CD8-positive, alpha-beta memory T cell (primary cell): ENCODE data around the gene MAG. TPM values are rescaled to one million over a fixed set of nuclear protein-coding genes. Genes with fewer than 3 reads are reported as not detected.

Source experiments
- CTCF ChIA-PET: fragments of 350-600 bp; sonication (Branson Sonifier 250); formaldehyde crosslinking; loops from one replicate; lab custom pipeline; 2021; ENCODE audit warnings: antibody characterized with exemption; lab: Charles Lee
- POLR2A ChIA-PET: fragments of 350-600 bp; sonication (Branson Sonifier 250); formaldehyde crosslinking; loops from one replicate; lab custom pipeline; 2021; ENCODE audit warnings: antibody characterized with exemption; lab: Charles Lee
- DNase-seq, 5 donors: peaks; one replicate each; pipeline versions ENCODE4 v3.0.0 to v3.0.0-alpha.2; 2020 to 2022; ENCODE audit warnings: mixed read lengths in 1 of 5
- H3K27ac ChIP-seq: one replicate; pipeline ENCODE4 v1.7.0; 2013; ENCODE audit warnings: low read depth, mild to moderate bottlenecking, low read length, moderate library complexity
- H3K27me3 ChIP-seq: 2 replicates; pipeline ENCODE4 v1.7.0; 2013; ENCODE audit warnings: low read length, mild to moderate bottlenecking; ENCODE audit not compliant: insufficient read depth, poor library complexity, severe bottlenecking
- H3K36me3 ChIP-seq: 2 replicates; pipeline ENCODE4 v1.7.0; 2013; ENCODE audit warnings: mild to moderate bottlenecking, low read length, moderate library complexity; ENCODE audit not compliant: insufficient read depth
- H3K4me1 ChIP-seq: 2 replicates; pipeline ENCODE4 v1.7.0; 2013; ENCODE audit warnings: mild to moderate bottlenecking, low read length, moderate library complexity; ENCODE audit not compliant: insufficient read depth
- H3K4me3 ChIP-seq: 2 replicates; pipeline ENCODE4 v1.7.0; 2013; ENCODE audit warnings: mild to moderate bottlenecking, low read length
- H3K9me3 ChIP-seq: 2 replicates; pipeline ENCODE4 v1.7.0; 2013; ENCODE audit warnings: mild to moderate bottlenecking, low read length
- H3K27ac Mint-ChIP-seq, 8 donors: one replicate each; pipeline ENCODE4 v1.8.0; 2020 to 2021; ENCODE audit warnings: mixed read lengths in 8 of 8, mild to moderate bottlenecking in 6 of 8, inconsistent platforms in 3 of 8, moderate library complexity in 3 of 8
- H3K27me3 Mint-ChIP-seq, 2 donors: one replicate each; pipeline ENCODE4 v1.8.0; 2020 to 2021; ENCODE audit warnings: mixed read lengths in 2 of 2, mild to moderate bottlenecking in 1 of 2, moderate library complexity in 1 of 2
- H3K36me3 Mint-ChIP-seq, 3 donors: one replicate each; pipeline ENCODE4 v1.8.0; 2020 to 2021; ENCODE audit warnings: mixed read lengths in 3 of 3, inconsistent platforms in 1 of 3, mild to moderate bottlenecking in 1 of 3
- H3K4me1 Mint-ChIP-seq, 3 donors: one replicate each; pipeline ENCODE4 v1.8.0; 2020 to 2021; ENCODE audit warnings: mixed read lengths in 3 of 3, inconsistent platforms in 1 of 3, mild to moderate bottlenecking in 1 of 3
- H3K4me3 Mint-ChIP-seq, 7 donors: one replicate each; pipeline ENCODE4 v1.8.0; 2020 to 2021; ENCODE audit warnings: mixed read lengths in 7 of 7, mild to moderate bottlenecking in 6 of 7, moderate library complexity in 4 of 7, inconsistent platforms in 2 of 7
- H3K9me3 Mint-ChIP-seq, 5 donors: one replicate each; pipeline ENCODE4 v1.8.0; 2020 to 2022; ENCODE audit warnings: mixed read lengths in 5 of 5, mild to moderate bottlenecking in 3 of 5, moderate library complexity in 2 of 5, inconsistent platforms in 1 of 5
- polyA plus RNA-seq: library from polyadenylated mRNA; unstranded; fragments of 300-500 nt; fragmentation: Illumina TruSeq; gene quantifications from one replicate; pipeline ENCODE4 v1.2.3, GENCODE V29; 2021
- total RNA-seq, 2 experiments: library from RNA; stranded (reverse); gene quantifications; one replicate each; pipeline ENCODE4 v1.2.3, GENCODE V29; 2021

The MAG gene
- total and polyA plus RNA-seq, 3 experiments from 2014 or later = 0.36 TPM; not detected in 2

DNA sequence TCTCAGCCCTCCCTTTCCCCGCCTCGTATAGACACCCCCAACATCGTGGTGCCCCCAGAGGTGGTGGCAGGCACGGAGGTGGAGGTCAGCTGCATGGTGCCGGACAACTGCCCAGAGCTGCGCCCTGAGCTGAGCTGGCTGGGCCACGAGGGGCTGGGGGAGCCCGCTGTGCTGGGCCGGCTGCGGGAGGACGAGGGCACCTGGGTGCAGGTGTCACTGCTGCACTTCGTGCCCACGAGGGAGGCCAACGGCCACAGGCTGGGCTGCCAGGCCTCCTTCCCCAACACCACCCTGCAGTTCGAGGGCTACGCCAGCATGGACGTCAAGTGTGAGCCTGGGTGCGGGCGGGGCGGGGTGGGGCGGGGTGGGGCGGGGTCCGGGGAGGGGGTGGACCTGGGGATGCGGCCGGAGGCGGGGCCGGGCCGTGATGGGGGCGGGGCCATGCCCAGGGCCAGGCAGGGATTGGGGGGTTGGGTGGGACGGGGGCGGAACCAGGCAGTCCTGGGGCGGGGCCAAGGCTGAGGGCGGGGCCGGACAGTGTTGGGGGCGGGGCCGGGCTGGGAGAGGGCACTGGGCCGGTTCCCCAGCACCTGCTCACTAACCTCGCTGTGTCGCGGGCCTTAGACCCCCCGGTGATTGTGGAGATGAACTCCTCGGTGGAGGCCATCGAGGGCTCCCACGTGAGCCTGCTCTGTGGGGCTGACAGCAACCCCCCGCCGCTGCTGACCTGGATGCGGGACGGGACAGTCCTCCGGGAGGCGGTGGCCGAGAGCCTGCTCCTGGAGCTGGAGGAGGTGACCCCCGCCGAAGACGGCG lies 7.8 kb downstream of the MAG start:
- Histone ChIP-seq H3K36me3 (no peaks in the 10 kb centered on the region), H3K27ac (no peak overlapping the region), H3K27me3 (no peaks in the 10 kb centered on the region), H3K4me1 (peaks cover 10% of the 10 kb centered on the region), H3K4me3 (no peak overlapping the region), H3K9me3 (no peaks in the 10 kb centered on the region)
- POLR2A ChIA-PET = no interaction called here
- DNase-seq = no peak
- no peak overlapping the region for H3K27ac Mint-ChIP-seq
- H3K4me3 Mint-ChIP-seq = no peak overlapping the region
- H3K36me3 Mint-ChIP-seq = no peaks in the 10 kb centered on the region
- H3K4me1 Mint-ChIP-seq = peaks cover 0 to 9% (median 6%) of the 10 kb centered on the region in 3 donors
- CTCF ChIA-PET = no interaction called here
- no peaks in the 10 kb centered on the region for H3K9me3 Mint-ChIP-seq
- peaks cover 0 to 1% of the 10 kb centered on the region in 2 donors for H3K27me3 Mint-ChIP-seq

DNA sequence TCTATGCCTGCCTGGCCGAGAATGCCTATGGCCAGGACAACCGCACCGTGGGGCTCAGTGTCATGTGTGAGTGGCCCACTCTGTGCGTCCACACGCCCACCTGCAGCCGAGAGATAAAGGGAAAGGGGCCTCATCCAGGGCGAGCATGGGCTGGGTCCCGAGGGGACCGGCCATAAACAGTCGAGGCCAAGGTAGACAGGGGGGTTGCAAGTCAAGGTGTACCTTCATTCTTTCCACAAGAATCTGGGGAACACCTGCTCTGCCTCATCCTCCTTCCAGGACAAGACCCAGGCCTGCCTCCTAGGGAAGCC lies 8.3 kb downstream of the MAG start:
- DNase-seq = no peak
- Histone ChIP-seq H3K36me3 (no peaks in the 10 kb centered on the region), H3K27ac (no peak overlapping the region), H3K4me1 (peaks cover 10% of the 10 kb centered on the region), H3K27me3 (no peaks in the 10 kb centered on the region), H3K4me3 (no peak overlapping the region), H3K9me3 (no peaks in the 10 kb centered on the region)
- ChIA-PET POLR2A (no interaction called here), CTCF (no interaction called here)
- H3K4me3 Mint-ChIP-seq = no peak overlapping the region
- H3K27me3 Mint-ChIP-seq = peaks cover 0 to 1% of the 10 kb centered on the region in 2 donors
- H3K36me3 Mint-ChIP-seq = no peaks in the 10 kb centered on the region
- H3K9me3 Mint-ChIP-seq = no peaks in the 10 kb centered on the region
- H3K4me1 Mint-ChIP-seq = peaks cover 0 to 9% (median 6%) of the 10 kb centered on the region in 3 donors
- no peak overlapping the region for H3K27ac Mint-ChIP-seq

DNA sequence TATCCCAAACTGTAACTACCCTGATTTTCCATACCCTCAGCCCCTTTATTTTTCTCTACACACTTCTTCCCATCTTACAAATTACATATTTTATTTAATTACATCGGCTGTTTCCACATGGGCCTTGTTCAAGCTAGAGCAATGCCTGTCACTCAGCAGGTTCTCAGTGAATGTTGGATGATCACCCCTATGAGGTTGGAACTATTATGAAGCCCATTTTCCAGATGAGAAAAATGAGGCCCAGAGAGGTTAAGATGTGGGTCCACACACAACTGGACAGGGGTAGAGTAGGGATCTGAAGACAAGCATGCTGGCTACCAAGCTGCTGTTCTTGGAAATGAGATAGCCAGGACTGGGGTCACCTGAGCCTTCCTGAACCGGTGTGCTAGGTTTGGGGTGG lies 10.0 kb downstream of the MAG start:
- ChIA-PET POLR2A (no interaction called here), CTCF (no interaction called here)
- H3K27ac Mint-ChIP-seq = peak overlapping the region in 1 of 8 donors; percentile 82

DNA sequence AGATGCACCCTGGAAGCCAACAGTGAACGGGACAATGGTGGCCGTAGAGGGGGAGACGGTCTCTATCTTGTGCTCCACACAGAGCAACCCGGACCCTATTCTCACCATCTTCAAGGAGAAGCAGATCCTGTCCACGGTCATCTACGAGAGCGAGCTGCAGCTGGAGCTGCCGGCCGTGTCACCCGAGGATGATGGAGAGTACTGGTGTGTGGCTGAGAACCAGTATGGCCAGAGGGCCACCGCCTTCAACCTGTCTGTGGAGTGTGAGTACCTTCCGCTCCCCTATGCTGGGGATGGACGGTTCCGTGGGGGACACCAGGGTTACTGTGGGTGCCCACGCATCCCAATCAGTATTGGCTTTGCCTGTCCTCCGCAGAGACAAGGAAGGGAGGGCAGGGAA lies 10.5 kb downstream of the MAG start:
- H3K4me3 ChIP-seq = no peak overlapping the region
- POLR2A ChIA-PET = no interaction called here
- no peak overlapping the region for H3K27ac ChIP-seq
- Mint-ChIP-seq H3K4me3 (no peak overlapping the region), H3K36me3 (no peaks in the 10 kb centered on the region), H3K27ac (no peak overlapping the region), H3K4me1 (no peaks in the 10 kb centered on the region), H3K27me3 (peaks cover 0 to 1% of the 10 kb centered on the region in 2 donors), H3K9me3 (no peaks in the 10 kb centered on the region)
- no peaks in the 10 kb centered on the region for H3K4me1 ChIP-seq
- H3K9me3 ChIP-seq = no peaks in the 10 kb centered on the region
- no peaks in the 10 kb centered on the region for H3K27me3 ChIP-seq
- no peaks in the 10 kb centered on the region for H3K36me3 ChIP-seq
- CTCF ChIA-PET = no interaction called here
- no peak for DNase-seq

More for the DNA sequence above, 10.0 kb downstream of the MAG start:
- no peak overlapping the region for H3K4me3 Mint-ChIP-seq
- no peaks in the 10 kb centered on the region for H3K36me3 Mint-ChIP-seq
- Histone ChIP-seq H3K27me3 (no peaks in the 10 kb centered on the region), H3K9me3 (no peaks in the 10 kb centered on the region), H3K4me1 (no peaks in the 10 kb centered on the region), H3K27ac (no peak overlapping the region), H3K36me3 (no peaks in the 10 kb centered on the region), H3K4me3 (no peak overlapping the region)
- peaks cover 0 to 1% of the 10 kb centered on the region in 2 donors for H3K27me3 Mint-ChIP-seq
- no peaks in the 10 kb centered on the region for H3K4me1 Mint-ChIP-seq
- H3K9me3 Mint-ChIP-seq = no peaks in the 10 kb centered on the region
- DNase-seq = no peak

DNA sequence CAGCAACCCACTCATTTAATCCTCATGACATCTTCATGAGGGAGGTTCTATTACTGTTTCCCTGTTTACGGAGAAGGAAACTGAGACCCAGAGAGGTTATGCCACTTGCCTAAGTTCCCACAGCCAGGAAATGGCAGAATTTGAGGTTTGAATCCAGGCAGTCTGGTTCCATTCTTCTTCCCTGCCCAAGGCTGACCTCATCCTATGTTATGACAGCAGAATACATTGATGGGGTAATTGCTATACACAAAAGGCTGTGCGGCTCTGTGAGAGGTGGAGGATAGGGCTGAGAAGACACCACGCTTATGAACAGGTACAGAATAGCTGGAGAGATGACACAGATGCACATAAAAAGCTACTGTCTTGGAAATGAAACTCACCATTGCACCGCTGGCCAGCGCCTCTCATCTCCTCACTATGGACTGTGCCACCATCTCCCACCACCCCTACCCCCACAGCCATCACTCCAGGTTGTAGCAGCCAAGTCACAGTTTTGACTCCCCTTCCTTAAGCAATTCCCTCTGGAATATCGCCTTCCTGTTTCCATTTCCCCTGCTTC lies 11.5 kb downstream of the MAG start:
- Histone ChIP-seq H3K4me1 (no peaks in the 10 kb centered on the region), H3K36me3 (no peaks in the 10 kb centered on the region), H3K4me3 (no peak overlapping the region), H3K27ac (no peak overlapping the region), H3K9me3 (no peaks in the 10 kb centered on the region), H3K27me3 (no peaks in the 10 kb centered on the region)
- CTCF ChIA-PET = no interaction called here
- Mint-ChIP-seq H3K9me3 (no peaks in the 10 kb centered on the region), H3K4me3 (no peak overlapping the region), H3K27ac (no peak overlapping the region), H3K36me3 (no peaks in the 10 kb centered on the region), H3K4me1 (no peaks in the 10 kb centered on the region), H3K27me3 (peaks cover 1 to 5% of the 10 kb centered on the region in 2 donors)
- no peak for DNase-seq
- POLR2A ChIA-PET = no interaction called here

DNA sequence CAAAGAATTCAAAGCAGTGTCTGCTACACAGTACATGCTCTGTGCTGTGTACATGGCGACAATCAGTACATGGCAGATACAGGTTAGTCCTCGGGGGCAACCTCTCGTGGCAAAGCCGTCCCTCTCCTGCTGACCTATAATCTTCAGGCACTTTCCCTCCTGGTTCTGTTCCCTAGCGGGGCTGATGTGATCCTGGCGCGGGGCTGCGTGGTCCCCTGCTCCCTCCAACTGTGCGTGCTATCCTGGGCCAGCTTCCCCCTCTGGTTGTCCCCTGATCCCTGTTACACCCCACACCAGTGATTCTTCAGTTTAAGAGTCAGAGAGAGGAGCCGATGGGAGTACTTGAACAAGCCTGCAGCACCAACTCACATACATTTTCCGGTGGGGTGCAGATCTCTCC lies 12.1 kb downstream of the MAG start:
- Histone ChIP-seq H3K4me1 (no peaks in the 10 kb centered on the region), H3K27ac (no peak overlapping the region), H3K9me3 (no peaks in the 10 kb centered on the region), H3K36me3 (no peaks in the 10 kb centered on the region), H3K27me3 (no peaks in the 10 kb centered on the region), H3K4me3 (no peak overlapping the region)
- Mint-ChIP-seq H3K27me3 (peaks cover 3 to 5% of the 10 kb centered on the region in 2 donors), H3K9me3 (no peaks in the 10 kb centered on the region), H3K4me1 (no peaks in the 10 kb centered on the region), H3K36me3 (no peaks in the 10 kb centered on the region), H3K4me3 (no peak overlapping the region), H3K27ac (no peak overlapping the region)
- ChIA-PET CTCF (no interaction called here), POLR2A (no interaction called here)
- DNase-seq = no peak

DNA sequence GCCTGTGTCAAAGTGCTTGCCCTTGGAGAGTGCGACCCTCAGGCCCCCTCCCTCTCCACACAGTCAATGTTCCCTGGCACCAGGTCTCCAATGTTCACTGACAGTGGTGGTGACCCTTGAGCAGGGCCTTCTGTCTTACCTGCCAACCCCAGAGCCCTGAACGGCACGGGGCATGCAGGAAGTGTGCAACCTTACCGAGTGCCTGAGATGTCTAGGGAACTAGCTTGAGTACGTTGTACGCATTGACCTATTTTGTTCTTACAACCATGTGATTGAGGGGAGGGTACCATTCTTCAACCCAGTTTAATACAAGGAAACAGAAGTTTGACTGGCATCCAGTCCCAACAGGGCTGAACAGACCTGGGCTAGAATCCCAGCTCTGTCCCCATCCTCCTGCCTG lies 13.2 kb downstream of the MAG start:
- Mint-ChIP-seq H3K4me1 (no peaks in the 10 kb centered on the region), H3K27ac (peak overlapping the region in 1 of 8 donors; percentile 70), H3K4me3 (no peak overlapping the region), H3K27me3 (peaks cover 3 to 5% of the 10 kb centered on the region in 2 donors), H3K9me3 (no peaks in the 10 kb centered on the region), H3K36me3 (no peaks in the 10 kb centered on the region)
- Histone ChIP-seq H3K9me3 (no peaks in the 10 kb centered on the region), H3K27me3 (no peaks in the 10 kb centered on the region), H3K4me3 (no peak overlapping the region), H3K27ac (peak overlapping the region; percentile 51), H3K36me3 (no peaks in the 10 kb centered on the region), H3K4me1 (no peaks in the 10 kb centered on the region)
- DNase-seq = no peak
- CTCF ChIA-PET = no interaction called here
- POLR2A ChIA-PET = no interaction called here

DNA sequence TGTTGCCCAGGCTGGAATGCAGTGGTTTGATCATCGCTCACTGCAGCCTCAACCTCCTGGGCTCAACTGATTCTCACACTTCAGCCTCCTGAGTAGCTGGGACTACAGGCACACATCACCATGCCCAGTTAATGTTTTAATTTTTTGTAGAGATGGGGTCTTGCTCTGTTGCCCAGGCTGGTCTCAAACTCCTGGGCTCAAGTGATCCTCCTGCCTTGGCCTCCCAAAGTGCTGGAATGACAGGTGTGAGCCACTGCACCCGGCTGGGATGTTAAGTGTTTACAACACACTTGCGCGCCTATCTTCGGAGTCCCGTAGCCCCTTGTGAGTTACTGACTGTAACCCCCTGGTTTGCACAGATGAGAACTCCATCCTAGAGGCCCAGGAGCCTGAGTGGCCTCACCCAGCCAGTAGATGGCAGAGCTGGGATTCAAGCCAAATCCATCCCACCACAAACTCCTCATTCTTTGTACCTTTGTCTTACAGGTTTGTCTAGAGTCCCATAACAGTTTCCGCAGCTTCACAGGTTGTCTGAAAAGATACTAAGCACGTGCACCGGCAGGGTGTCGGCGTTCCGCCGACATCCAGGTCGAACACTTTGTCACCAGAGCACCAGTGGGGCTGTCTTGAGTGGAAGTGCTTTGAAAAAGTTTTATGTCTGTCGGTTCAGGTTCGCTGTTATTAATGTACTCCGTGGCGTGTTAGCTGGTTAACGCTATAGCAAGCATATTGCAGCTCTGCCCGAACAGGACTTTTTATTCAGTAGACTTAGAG lies 14.7 kb downstream of the MAG start:
- H3K4me1 ChIP-seq = no peaks in the 10 kb centered on the region
- no peak overlapping the region for H3K4me3 ChIP-seq
- CTCF ChIA-PET = no interaction called here
- no peak overlapping the region for H3K27ac ChIP-seq
- DNase-seq = no peak
- POLR2A ChIA-PET = no interaction called here
- Mint-ChIP-seq H3K27ac (peak overlapping the region in 1 of 8 donors; percentile 29), H3K4me3 (no peak overlapping the region), H3K36me3 (no peaks in the 10 kb centered on the region), H3K27me3 (peaks cover 5 to 8% of the 10 kb centered on the region in 2 donors), H3K9me3 (no peaks in the 10 kb centered on the region), H3K4me1 (no peaks in the 10 kb centered on the region)
- no peaks in the 10 kb centered on the region for H3K9me3 ChIP-seq
- no peaks in the 10 kb centered on the region for H3K36me3 ChIP-seq
- H3K27me3 ChIP-seq = no peaks in the 10 kb centered on the region
